ENCODE results near the gene DDX4.
"Not testable (repeated sequence)": the region's sequence is repeated elsewhere in the genome, so short reads cannot be mapped to it uniquely, and the experiment has no call there.

Gene DDX4

GRCh38 chr5:55737793-55738192, at the start of gene DDX4:
DDX4 (plus strand) TSS chr5:55738061; CDS start chr5:55738964, 903 bp downstream.
- Histone ChIP-seq H3K4me3 (ENCODE audit: low read length) (no peak within 1 kb of the TSS), H3K4me1 (ENCODE audit: control insufficient read depth, insufficient read depth, low read length) (no peaks in the 10 kb centered on the region), H3K9me3 (ENCODE audit: control insufficient read depth, low read length) (no peaks in the 10 kb centered on the region), H3K36me3 (ENCODE audit: control insufficient read depth, insufficient read depth, low read length) (no peaks in the 10 kb centered on the region), H3K9ac (ENCODE audit: low read length) (no peak within 1 kb of the TSS), H3K27me3 (ENCODE audit: control insufficient read depth, insufficient read depth, low read length) (peaks cover 2% of the 10 kb centered on the region)

GRCh38 chr5:55691265-55692105, 46.4 kb upstream of the DDX4 start:
- no peaks in the 10 kb centered on the region for H3K27me3 ChIP-seq (ENCODE audit: control insufficient read depth, insufficient read depth, low read length)
- H3K36me3 ChIP-seq (ENCODE audit: control insufficient read depth, insufficient read depth, low read length), result no peaks in the 10 kb centered on the region
- no peaks in the 10 kb centered on the region for H3K9me3 ChIP-seq (ENCODE audit: control insufficient read depth, low read length)
- H3K4me1 ChIP-seq (ENCODE audit: control insufficient read depth, insufficient read depth, low read length), result no peaks in the 10 kb centered on the region
- H3K9ac ChIP-seq (ENCODE audit: low read length), result no peak overlapping the region
- H3K4me3 ChIP-seq (ENCODE audit: low read length), result no peak overlapping the region

GRCh38 chr5:55692106-55692417, 45.8 kb upstream of the DDX4 start:
- Histone ChIP-seq H3K9ac (ENCODE audit: low read length) (no peak overlapping the region), H3K9me3 (ENCODE audit: control insufficient read depth, low read length) (no peaks in the 10 kb centered on the region)

GRCh38 chr5:55692509-55692908, 45.4 kb upstream of the DDX4 start:
- no peaks in the 10 kb centered on the region for H3K36me3 ChIP-seq (ENCODE audit: control insufficient read depth, insufficient read depth, low read length)
- H3K9ac ChIP-seq (ENCODE audit: low read length), result no peak overlapping the region
- H3K4me1 ChIP-seq (ENCODE audit: control insufficient read depth, insufficient read depth, low read length), result no peaks in the 10 kb centered on the region

More at GRCh38 chr5:55692106-55692417, 45.8 kb upstream of the DDX4 start:
- Histone ChIP-seq H3K36me3 (ENCODE audit: control insufficient read depth, insufficient read depth, low read length) (no peaks in the 10 kb centered on the region), H3K4me3 (ENCODE audit: low read length) (no peak overlapping the region), H3K27me3 (ENCODE audit: control insufficient read depth, insufficient read depth, low read length) (no peaks in the 10 kb centered on the region), H3K4me1 (ENCODE audit: control insufficient read depth, insufficient read depth, low read length) (no peaks in the 10 kb centered on the region)

GRCh38 chr5:55694152-55694830, 43.6 kb upstream of the DDX4 start:
- Histone ChIP-seq H3K4me3 (ENCODE audit: low read length) (no peak overlapping the region), H3K4me1 (ENCODE audit: control insufficient read depth, insufficient read depth, low read length) (no peaks in the 10 kb centered on the region), H3K9me3 (ENCODE audit: control insufficient read depth, low read length) (no peaks in the 10 kb centered on the region), H3K9ac (ENCODE audit: low read length) (no peak overlapping the region), H3K36me3 (ENCODE audit: control insufficient read depth, insufficient read depth, low read length) (no peaks in the 10 kb centered on the region), H3K27me3 (ENCODE audit: control insufficient read depth, insufficient read depth, low read length) (no peaks in the 10 kb centered on the region)

More at GRCh38 chr5:55692509-55692908, 45.4 kb upstream of the DDX4 start:
- Histone ChIP-seq H3K4me3 (ENCODE audit: low read length) (no peak overlapping the region), H3K9me3 (ENCODE audit: control insufficient read depth, low read length) (no peaks in the 10 kb centered on the region), H3K27me3 (ENCODE audit: control insufficient read depth, insufficient read depth, low read length) (no peaks in the 10 kb centered on the region)

- H3K4me1 ChIP-seq (ENCODE audit: control insufficient read depth, insufficient read depth, low read length); H3K9ac ChIP-seq (ENCODE audit: low read length); H3K9me3 ChIP-seq (ENCODE audit: control insufficient read depth, low read length); H3K27me3 ChIP-seq (ENCODE audit: control insufficient read depth, insufficient read depth, low read length); H3K4me3 ChIP-seq (ENCODE audit: low read length); H3K36me3 ChIP-seq (ENCODE audit: control insufficient read depth, insufficient read depth, low read length): not testable (repeated sequence)
These were observed 41.2 kb upstream of the DDX4 start for GRCh38 chr5:55696704-55697103.

GRCh38 chr5:55699041-55699688, 38.7 kb upstream of the DDX4 start:
- H3K9me3 ChIP-seq (ENCODE audit: control insufficient read depth, low read length), result no peaks in the 10 kb centered on the region
- H3K9ac ChIP-seq (ENCODE audit: low read length), result no peak overlapping the region
- no peak overlapping the region for H3K4me3 ChIP-seq (ENCODE audit: low read length)
- no peaks in the 10 kb centered on the region for H3K36me3 ChIP-seq (ENCODE audit: control insufficient read depth, insufficient read depth, low read length)
- H3K4me1 ChIP-seq (ENCODE audit: control insufficient read depth, insufficient read depth, low read length), result no peaks in the 10 kb centered on the region
- H3K27me3 ChIP-seq (ENCODE audit: control insufficient read depth, insufficient read depth, low read length), result no peaks in the 10 kb centered on the region

GRCh38 chr5:55700745-55701144, 37.1 kb upstream of the DDX4 start:
- Histone ChIP-seq H3K9ac (ENCODE audit: low read length) (no peak overlapping the region), H3K4me3 (ENCODE audit: low read length) (no peak overlapping the region), H3K27me3 (ENCODE audit: control insufficient read depth, insufficient read depth, low read length) (no peaks in the 10 kb centered on the region), H3K4me1 (ENCODE audit: control insufficient read depth, insufficient read depth, low read length) (no peaks in the 10 kb centered on the region), H3K9me3 (ENCODE audit: control insufficient read depth, low read length) (no peaks in the 10 kb centered on the region), H3K36me3 (ENCODE audit: control insufficient read depth, insufficient read depth, low read length) (no peaks in the 10 kb centered on the region)

GRCh38 chr5:55701462-55702103, 36.3 kb upstream of the DDX4 start:
- Histone ChIP-seq H3K4me1 (ENCODE audit: control insufficient read depth, insufficient read depth, low read length) (no peaks in the 10 kb centered on the region), H3K9ac (ENCODE audit: low read length) (no peak overlapping the region), H3K27me3 (ENCODE audit: control insufficient read depth, insufficient read depth, low read length) (no peaks in the 10 kb centered on the region), H3K36me3 (ENCODE audit: control insufficient read depth, insufficient read depth, low read length) (no peaks in the 10 kb centered on the region), H3K4me3 (ENCODE audit: low read length) (no peak overlapping the region), H3K9me3 (ENCODE audit: control insufficient read depth, low read length) (no peaks in the 10 kb centered on the region)

- Histone ChIP-seq H3K4me3 (ENCODE audit: low read length) (no peak overlapping the region), H3K9ac (ENCODE audit: low read length) (no peak overlapping the region), H3K27me3 (ENCODE audit: control insufficient read depth, insufficient read depth, low read length) (no peaks in the 10 kb centered on the region), H3K9me3 (ENCODE audit: control insufficient read depth, low read length) (no peaks in the 10 kb centered on the region), H3K36me3 (ENCODE audit: control insufficient read depth, insufficient read depth, low read length) (no peaks in the 10 kb centered on the region), H3K4me1 (ENCODE audit: control insufficient read depth, insufficient read depth, low read length) (no peaks in the 10 kb centered on the region)
These were observed 35.1 kb upstream of the DDX4 start for GRCh38 chr5:55702598-55703345.

- Histone ChIP-seq H3K36me3 (ENCODE audit: control insufficient read depth, insufficient read depth, low read length) (no peaks in the 10 kb centered on the region), H3K9me3 (ENCODE audit: control insufficient read depth, low read length) (no peaks in the 10 kb centered on the region), H3K9ac (ENCODE audit: low read length) (no peak overlapping the region), H3K4me1 (ENCODE audit: control insufficient read depth, insufficient read depth, low read length) (peaks cover 3% of the 10 kb centered on the region), H3K27me3 (ENCODE audit: control insufficient read depth, insufficient read depth, low read length) (no peaks in the 10 kb centered on the region), H3K4me3 (ENCODE audit: low read length) (no peak overlapping the region)
These were observed 31.6 kb upstream of the DDX4 start for GRCh38 chr5:55706230-55706629.

Data from mucosa of stomach (tissue), 1 donor.